GM18507 (cell line): ENCODE data around the gene STIM1.
"Not testable (repeated sequence)": the region's sequence is repeated elsewhere in the genome, so short reads cannot be mapped to it uniquely, and the experiment has no call there.

Experiments
- DNase-seq: peaks from one replicate; pipeline ENCODE4 v3.0.0; 2011; ENCODE audit warnings: low read depth; ENCODE audit not compliant: insufficient read length; ENCODE audit errors: extremely low spot score
- FAIRE-seq: peaks from 2 replicates; lab custom pipeline; 2011; peaks lifted over from hg19 to GRCh38; lab: Jason Lieb, UNC

STIM1 gene

DNA sequence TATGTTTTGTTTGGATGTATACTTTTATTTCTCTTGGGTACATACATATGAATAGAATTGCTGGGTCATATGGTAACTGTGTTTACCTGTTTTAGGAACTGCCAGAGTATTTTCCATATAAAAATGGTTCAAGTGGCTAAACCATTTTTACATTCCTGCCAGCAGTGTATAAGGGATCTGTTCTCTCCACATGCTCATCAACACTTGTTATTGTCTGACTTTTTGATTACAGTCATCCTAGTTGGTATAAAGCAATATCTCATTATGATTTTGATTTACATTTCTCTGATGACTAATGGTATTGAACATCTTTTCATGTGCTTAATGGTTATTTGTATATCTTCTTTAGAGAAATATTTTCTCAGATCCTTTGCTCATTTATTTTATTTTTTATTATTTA, 134.9 kb downstream of the STIM1 start:
- no peak for FAIRE-seq
- DNase-seq = no peak

DNA sequence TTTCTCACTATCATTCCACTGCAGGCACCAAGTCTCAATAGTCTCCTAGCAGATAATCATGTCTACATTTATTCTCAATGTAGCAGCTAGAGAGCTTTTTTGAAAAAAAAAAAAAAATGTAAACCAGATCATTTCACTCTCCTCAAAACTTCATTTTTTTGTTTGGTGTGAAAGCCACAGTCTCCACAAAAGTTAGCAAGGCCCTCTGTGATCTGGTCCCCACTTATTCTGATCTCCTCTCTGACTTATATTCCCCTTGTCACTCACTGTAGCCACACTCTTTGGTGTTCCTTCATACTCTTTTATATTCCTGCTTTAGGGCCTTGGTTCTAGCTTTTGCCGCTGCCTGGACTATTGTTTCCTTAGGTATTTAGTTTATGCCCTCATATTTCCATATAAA, 137.5 kb downstream of the STIM1 start:
- DNase-seq (no peak), FAIRE-seq (no peak)

DNA sequence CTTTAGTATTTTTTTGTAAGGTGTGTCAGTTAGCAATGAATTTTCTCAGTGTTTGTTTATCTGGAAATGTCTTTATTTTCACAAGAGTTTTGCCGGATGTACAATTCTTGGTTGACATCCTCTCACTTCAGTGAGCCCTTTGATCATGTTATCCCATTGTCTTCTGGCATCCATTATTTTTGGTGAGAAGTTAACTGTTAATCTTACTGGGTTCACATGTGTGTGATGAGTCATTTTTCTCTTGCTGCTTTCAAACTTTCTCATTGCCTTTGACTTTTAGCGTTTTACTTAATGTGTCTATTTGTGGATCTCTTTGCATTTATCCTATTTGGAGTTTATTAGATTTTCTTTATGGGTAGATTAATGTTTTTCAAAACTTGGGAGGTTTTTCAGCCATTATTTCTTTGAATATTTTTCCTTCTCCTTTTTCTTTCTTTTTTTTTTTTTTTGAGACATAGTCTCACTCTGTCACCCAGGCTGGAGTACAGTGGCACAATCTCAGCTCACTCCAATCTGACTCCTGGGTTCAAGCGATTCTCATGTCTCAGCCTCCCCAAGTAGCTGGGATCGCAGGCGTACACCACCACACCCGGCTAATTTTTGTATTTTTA, 138.7 kb downstream of the STIM1 start:
- FAIRE-seq = no peak

GRCh38 chr11:3995307-3995706, 139.8 kb downstream of the STIM1 start:
- DNase-seq = no peak
- no peak for FAIRE-seq

More for the DNA sequence above, 138.7 kb downstream of the STIM1 start:
- no peak for DNase-seq

GRCh38 chr11:3995949-3996554, 140.6 kb downstream of the STIM1 start:
- FAIRE-seq (no peak), DNase-seq (no peak)

DNA sequence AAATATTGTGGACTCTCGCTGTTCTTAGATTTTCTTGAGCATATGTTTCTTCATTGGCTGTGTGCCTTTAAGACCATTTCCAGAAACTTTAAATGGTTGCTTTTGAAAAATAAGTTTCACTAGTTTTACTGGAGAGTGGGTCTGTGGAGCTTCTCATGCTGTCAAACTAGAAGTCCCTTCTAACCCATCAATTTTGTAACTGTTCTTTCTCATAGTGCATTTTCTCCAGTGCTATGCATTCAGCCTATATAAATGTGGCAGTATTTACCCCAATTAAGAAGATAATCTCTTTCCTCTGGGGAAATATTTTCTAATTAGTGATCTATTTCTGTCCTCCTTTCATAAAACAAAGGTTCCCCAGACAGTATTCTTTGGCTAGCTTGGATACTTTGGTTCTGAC, 141.2 kb downstream of the STIM1 start:
- FAIRE-seq (no peak), DNase-seq (no peak)

- DNase-seq, FAIRE-seq: not testable (repeated sequence)
Measured at GRCh38 chr11:4004753-4005152, 149.3 kb downstream of the STIM1 start.

DNA sequence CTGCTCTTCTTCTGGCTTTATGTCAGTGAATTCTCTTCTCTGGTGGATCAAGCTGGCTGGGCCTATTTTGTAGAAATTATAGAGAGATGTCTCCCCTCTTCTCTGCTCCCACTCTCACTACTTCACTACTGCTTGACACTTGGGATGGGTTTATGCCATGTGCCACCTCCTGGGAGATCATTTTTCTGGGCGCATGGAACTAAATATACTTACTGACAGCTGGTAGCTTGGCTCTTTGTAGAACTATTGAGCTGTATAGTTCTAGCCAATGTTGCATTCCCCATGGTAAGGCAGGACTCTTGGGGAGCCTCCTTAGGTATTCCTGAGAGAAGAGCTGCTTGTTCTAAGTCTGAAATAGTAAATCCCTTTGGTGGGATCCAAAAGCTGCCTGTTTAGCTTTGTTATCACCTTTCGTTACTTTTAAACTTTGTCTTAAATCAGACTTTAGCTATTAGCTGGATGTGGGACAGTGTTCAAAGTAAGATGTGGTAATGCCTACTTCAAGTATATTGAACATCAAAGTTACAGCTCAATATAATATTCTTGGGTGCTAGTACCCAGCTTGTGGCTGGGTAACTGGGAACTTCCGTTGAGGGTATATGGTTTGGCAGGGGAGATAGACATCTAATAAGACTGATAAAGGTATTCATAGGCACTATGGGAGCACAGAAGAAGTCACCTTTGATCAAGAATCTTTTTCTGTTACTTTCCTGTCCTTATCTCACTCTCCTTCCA, 151.6 kb downstream of the STIM1 start:
- no peak for FAIRE-seq
- no peak for DNase-seq

GRCh38 chr11:4008116-4008515, 152.7 kb downstream of the STIM1 start:
- FAIRE-seq (no peak), DNase-seq (no peak)

GRCh38 chr11:4016602-4017001, 161.1 kb downstream of the STIM1 start:
- DNase-seq, FAIRE-seq: not testable (repeated sequence)

DNA sequence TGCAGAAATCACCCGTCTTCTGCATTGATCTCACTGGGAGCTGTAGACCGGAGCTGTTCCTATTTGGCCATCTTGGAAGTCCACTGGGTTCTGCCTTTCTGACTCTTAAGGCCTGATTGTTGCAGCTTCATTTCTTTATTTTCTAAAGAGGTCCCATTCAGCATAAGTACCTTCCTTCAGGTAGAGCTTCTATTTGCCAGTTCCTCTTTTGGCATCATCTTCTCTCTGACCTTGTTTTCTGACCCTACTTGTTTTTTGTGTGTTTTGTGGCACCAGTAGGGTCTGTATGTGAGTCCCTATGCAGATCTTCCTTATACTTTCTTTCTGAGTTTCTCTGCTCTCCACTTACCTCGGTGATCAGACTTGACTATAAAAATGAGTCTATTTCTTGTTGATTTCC, 161.7 kb downstream of the STIM1 start:
- DNase-seq = no peak
- FAIRE-seq = no peak

DNA sequence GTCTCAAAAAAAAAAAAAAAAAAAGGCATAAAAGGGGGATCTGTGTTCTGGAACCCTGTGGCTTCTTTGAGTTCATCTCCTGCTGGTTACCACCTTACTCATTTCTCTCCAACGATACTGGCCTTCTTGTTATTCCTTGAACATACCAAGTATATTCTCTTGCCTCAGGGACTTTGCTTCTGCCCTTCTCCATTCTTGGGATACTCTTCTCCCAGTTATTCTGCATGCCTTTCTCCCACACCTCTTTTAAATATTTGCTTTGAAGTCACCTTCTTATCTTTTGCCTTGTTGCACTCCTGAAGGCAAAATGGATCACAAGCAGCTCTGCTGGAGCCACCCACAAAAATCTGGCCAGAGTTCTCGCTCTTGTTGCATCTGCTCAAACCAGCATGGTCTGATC, 163.2 kb downstream of the STIM1 start:
- no peak for DNase-seq
- FAIRE-seq = no peak

- DNase-seq (no peak), FAIRE-seq (no peak)
Measured at GRCh38 chr11:4019891-4020290, 164.4 kb downstream of the STIM1 start.

DNA sequence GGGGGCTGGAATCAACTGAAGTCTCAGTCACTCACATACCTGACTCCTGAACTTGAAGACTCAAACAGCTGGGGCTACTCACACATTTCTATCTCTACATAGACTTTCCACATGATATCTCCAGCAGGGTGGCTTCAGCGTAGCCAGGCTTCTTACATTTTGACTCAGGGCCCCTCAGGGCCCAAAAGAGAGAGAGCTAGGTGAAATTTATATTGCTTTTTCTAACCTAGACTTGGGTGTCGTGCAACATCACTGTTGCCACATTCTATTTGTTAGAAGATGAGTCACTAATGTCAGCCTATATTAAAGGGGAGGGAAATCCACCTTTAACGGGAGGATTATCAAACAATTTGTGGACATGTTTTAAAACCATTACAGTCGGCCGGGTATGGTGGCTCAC, 167.2 kb downstream of the STIM1 start:
- no peak for FAIRE-seq

DNA sequence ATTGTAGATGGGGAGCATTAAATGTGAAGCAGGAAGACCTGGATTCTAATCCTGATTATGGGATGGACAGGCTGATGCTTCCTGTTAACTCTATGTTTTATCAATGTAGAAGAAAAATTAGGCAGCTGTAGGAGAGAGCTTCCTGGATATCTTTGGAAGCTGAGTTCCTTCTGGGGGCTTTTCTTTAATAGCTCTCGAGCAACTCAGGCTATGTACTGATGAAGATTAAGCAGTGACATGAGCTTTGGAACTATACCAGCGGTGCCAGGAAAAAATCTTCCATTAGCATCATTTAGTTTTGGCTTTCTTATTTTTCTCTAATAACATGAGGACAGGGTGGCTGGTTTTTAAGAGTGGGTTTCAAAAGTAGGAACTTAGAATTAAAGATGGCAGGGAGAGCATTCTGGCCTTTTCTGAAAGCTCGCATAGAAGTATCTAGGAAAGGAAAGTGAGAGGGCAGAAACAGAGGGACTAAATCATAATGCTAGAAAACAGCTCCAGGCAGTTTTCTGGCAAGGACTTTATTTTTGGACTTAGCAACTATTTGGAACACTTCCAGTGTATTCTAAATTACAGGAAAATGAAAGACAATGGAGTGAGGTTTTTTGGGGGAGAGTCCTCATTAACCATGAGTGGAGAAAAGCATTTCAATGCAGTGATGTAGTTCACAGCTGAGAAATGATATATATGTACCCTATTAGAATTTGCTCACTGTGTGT, 169.9 kb downstream of the STIM1 start:
- FAIRE-seq = no peak
- DNase-seq = no peak

More for the DNA sequence above, 167.2 kb downstream of the STIM1 start:
- no peak for DNase-seq

DNA sequence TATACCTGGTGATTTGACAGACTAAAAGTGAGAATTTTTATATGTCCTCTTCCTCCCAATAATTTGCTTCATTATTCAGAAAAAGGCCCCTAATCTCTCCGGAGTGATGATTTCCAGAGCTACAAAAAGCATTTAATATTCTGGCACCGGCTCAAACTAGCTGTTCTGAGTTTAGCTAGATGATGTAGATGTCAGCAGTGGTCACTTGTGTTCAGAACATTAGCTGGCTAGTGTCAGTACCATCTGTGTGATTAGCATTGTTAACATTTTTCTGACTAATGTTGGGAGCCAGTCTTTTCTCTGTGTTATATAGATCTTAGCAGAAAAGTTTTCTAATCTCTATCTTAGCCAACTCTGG, 170.5 kb downstream of the STIM1 start:
- no peak for DNase-seq
- no peak for FAIRE-seq

- FAIRE-seq (no peak), DNase-seq (no peak)
Measured at GRCh38 chr11:4026389-4026788, 170.9 kb downstream of the STIM1 start.

DNA sequence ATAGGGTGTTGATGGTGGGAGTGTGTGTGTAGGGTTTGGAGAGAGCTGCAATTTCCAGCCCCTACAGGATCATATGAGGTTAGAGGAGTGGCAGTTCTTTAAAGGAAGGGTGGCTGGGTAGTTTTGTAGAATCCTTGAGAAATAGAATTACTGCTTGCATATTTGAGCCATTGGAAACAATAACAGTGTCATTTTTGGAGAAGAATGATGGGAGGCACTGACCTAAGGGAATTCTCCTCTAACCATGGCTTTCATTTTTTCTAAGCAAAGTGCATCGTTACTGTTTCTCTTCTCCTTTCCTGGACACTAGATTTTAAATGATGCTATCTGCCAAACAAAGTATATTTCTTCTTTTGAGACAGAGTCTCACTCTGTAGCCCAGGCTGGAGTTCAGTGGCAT, 172.3 kb downstream of the STIM1 start:
- DNase-seq = no peak
- FAIRE-seq = no peak

DNA sequence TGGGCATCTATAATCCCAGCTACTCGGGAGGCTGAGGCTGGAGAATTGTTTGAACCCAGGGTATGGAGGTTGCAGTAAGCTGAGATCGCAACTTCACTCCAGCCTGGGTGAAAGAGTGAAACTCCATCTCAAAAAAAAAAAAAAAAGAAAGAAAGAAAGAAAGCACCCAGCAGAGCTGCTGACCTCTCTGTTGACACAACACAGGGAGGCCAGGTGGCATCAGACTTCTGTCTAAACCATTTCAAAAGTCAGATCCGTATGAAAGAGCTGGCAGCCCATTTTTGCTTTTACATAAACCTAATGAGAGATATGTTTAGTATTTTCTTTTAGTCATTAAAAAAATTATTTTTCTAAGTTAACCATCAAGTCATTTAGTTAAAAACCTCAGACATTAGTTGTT, 174.7 kb downstream of the STIM1 start:
- no peak for DNase-seq
- no peak for FAIRE-seq

- no peak for DNase-seq
- FAIRE-seq = no peak
Measured at GRCh38 chr11:4032097-4032496, 176.6 kb downstream of the STIM1 start.
